Measurements from ENCODE around the gene ORMDL3.
A peak's percentile ranks its signal among the peaks of the same experiment; 100 is the strongest.
"Not testable (repeated sequence)": the region's sequence is repeated elsewhere in the genome, so short reads cannot be mapped to it uniquely, and the experiment has no call there.

The ORMDL3 gene

GRCh38 chr17:39898088-39898487, 29.3 kb downstream of the ORMDL3 start:
- no peak overlapping the region for H3K27ac ChIP-seq
- TF ChIP-seq CTCF (conservative IDR thresholded peaks at IDR 0.05) (no peak), ZFX (IDR thresholded peaks at IDR 0.05) (no peak)

GRCh38 chr17:39894681-39895376, 32.6 kb downstream of the ORMDL3 start:
- no peak overlapping the region for H3K27ac ChIP-seq
- TF ChIP-seq CTCF (conservative IDR thresholded peaks at IDR 0.05) (no peak), ZFX (IDR thresholded peaks at IDR 0.05) (no peak)

GRCh38 chr17:39889200-39889599, 38.2 kb downstream of the ORMDL3 start:
- no peak overlapping the region for H3K27ac ChIP-seq
- TF ChIP-seq ZFX (IDR thresholded peaks at IDR 0.05) (no peak), CTCF (conservative IDR thresholded peaks at IDR 0.05) (no peak)

GRCh38 chr17:39887078-39887477, 40.3 kb downstream of the ORMDL3 start:
- TF ChIP-seq ZFX (IDR thresholded peaks at IDR 0.05) (no peak), CTCF (conservative IDR thresholded peaks at IDR 0.05) (no peak)
- no peak overlapping the region for H3K27ac ChIP-seq

- H3K27ac ChIP-seq, result not testable (repeated sequence)
Observed at GRCh38 chr17:39886102-39886501, 41.3 kb downstream of the ORMDL3 start.

GRCh38 chr17:39872751-39873150, 54.6 kb downstream of the ORMDL3 start:
- TF ChIP-seq CTCF (conservative IDR thresholded peaks at IDR 0.05) (peak; percentile 43), ZFX (IDR thresholded peaks at IDR 0.05) (no peak)
- no peak overlapping the region for H3K27ac ChIP-seq

- no peak overlapping the region for H3K27ac ChIP-seq
- TF ChIP-seq ZFX (IDR thresholded peaks at IDR 0.05) (no peak), CTCF (conservative IDR thresholded peaks at IDR 0.05) (no peak)
Observed at GRCh38 chr17:39871801-39872200, 55.6 kb downstream of the ORMDL3 start.

All from C4-2B (cell line).